Astrocyte (in vitro differentiated cells and primary cell): ENCODE results near the gene ZFAND4. TPM values are rescaled to one million over a fixed set of nuclear protein-coding genes. Genes with fewer than 3 reads are reported as not detected.

ENCODE experiments used
- DNase-seq: peaks from one replicate; pipeline ENCODE4 v3.0.0-alpha.2; 2010; ENCODE audit warnings: low read depth
- FAIRE-seq: peaks from 2 replicates; lab custom pipeline; 2011; peaks lifted over from hg19 to GRCh38; lab: Jason Lieb, UNC
- H2AFZ ChIP-seq: 2 replicates; pipeline ENCODE4 v1.6.0; 2012; ENCODE audit warnings: low read depth, low read length, inconsistent platforms
- H3K27ac ChIP-seq: 2 replicates; pipeline ENCODE4 v1.5.1; 2011; ENCODE audit warnings: low read depth, low read length, inconsistent platforms
- H3K27me3 ChIP-seq: 2 replicates; pipeline ENCODE4 v1.6.0; 2011; ENCODE audit warnings: low read length, inconsistent platforms; ENCODE audit not compliant: insufficient read depth
- H3K36me3 ChIP-seq: 2 replicates; pipeline ENCODE4 v1.5.1; 2011; ENCODE audit warnings: low read length, inconsistent platforms; ENCODE audit not compliant: insufficient read depth
- H3K4me1 ChIP-seq: 2 replicates; pipeline ENCODE4 v1.5.1; 2011; ENCODE audit warnings: low read length, inconsistent platforms; ENCODE audit not compliant: insufficient read depth
- H3K4me2 ChIP-seq: 2 replicates; pipeline ENCODE4 v1.6.0; 2012; ENCODE audit warnings: low read length, inconsistent platforms
- H3K4me3 ChIP-seq: 2 replicates; pipeline ENCODE4 v1.5.1; 2011; ENCODE audit warnings: low read depth, mild to moderate bottlenecking, low read length, inconsistent platforms; ENCODE audit not compliant: insufficient read depth
- H3K79me2 ChIP-seq: 2 replicates; pipeline ENCODE4 v1.6.0; 2012; ENCODE audit warnings: mild to moderate bottlenecking, low read length, inconsistent platforms; ENCODE audit not compliant: insufficient read depth
- H3K9ac ChIP-seq: 2 replicates; pipeline ENCODE4 v1.6.0; 2012; ENCODE audit warnings: mild to moderate bottlenecking, low read length, inconsistent platforms
- H3K9me3 ChIP-seq: 2 replicates; pipeline ENCODE4 v1.5.1; 2012; ENCODE audit warnings: low read depth, mild to moderate bottlenecking, low read length, inconsistent platforms; ENCODE audit not compliant: insufficient read depth
- H4K20me1 ChIP-seq: 2 replicates; pipeline ENCODE4 v1.6.0; 2012; ENCODE audit warnings: low read length, inconsistent platforms; ENCODE audit not compliant: insufficient read depth
- H3K27ac Mint-ChIP-seq: one replicate; pipeline ENCODE4 v1.8.0; 2021; ENCODE audit warnings: mild to moderate bottlenecking, mixed read lengths; ENCODE audit not compliant: unreplicated experiment
- H3K27me3 Mint-ChIP-seq: one replicate; pipeline ENCODE4 v1.8.0; 2021; ENCODE audit warnings: low read depth, mixed read lengths; ENCODE audit not compliant: unreplicated experiment
- H3K36me3 Mint-ChIP-seq: one replicate; pipeline ENCODE4 v1.8.0; 2021; ENCODE audit warnings: low read depth, mixed read lengths; ENCODE audit not compliant: unreplicated experiment
- H3K4me1 Mint-ChIP-seq: one replicate; pipeline ENCODE4 v1.8.0; 2021; ENCODE audit warnings: low read depth, mixed read lengths; ENCODE audit not compliant: unreplicated experiment
- H3K4me3 Mint-ChIP-seq: one replicate; pipeline ENCODE4 v1.8.0; 2021; ENCODE audit warnings: mild to moderate bottlenecking, moderate library complexity, mixed read lengths; ENCODE audit not compliant: unreplicated experiment
- H3K9me3 Mint-ChIP-seq: one replicate; pipeline ENCODE4 v1.8.0; 2021; ENCODE audit warnings: mild to moderate bottlenecking, mixed read lengths; ENCODE audit not compliant: unreplicated experiment
- EZH2 ChIP-seq: IDR thresholded peaks from 2 replicates; pipeline ENCODE4 v1.6.1; 2012; ENCODE audit warnings: mild to moderate bottlenecking, low read length, inconsistent platforms; ENCODE audit not compliant: insufficient read depth
- total RNA-seq: library from RNA; stranded (reverse); gene quantifications from 2 replicates; pipeline ENCODE4 v1.2.1, GENCODE V29; 2021
- TF ChIP-seq, protein P1 (sequence below): IDR thresholded peaks from 2 replicates; pipeline ENCODE4 v1.5.1; 2011; ENCODE audit warnings: low read depth, mild to moderate bottlenecking, inconsistent platforms, low read length, moderate library complexity; ENCODE audit not compliant: insufficient read depth

Gene ZFAND4
- total RNA-seq, 1 donor from 2014 or later, result 4.6 TPM

DNA sequence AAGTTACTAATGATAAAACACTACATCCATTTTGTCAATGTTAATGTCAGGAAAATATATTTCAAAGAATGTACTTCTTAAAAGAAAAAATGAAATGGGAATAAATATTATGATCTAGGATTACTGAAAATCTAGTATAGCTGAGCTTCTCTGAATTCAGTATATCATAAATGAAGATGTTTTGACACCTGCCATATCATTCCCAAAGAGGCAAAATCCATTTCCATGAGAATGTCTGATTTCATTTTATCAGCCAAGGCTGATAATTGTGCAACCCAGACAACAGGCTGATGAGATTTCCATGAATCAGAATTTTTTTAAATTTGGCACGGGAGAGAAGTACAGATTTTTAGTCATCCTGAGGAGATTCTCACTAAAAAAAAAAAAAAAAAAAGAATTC, 32.5 kb downstream of the ZFAND4 start:
- TF ChIP-seq, protein P1, sequence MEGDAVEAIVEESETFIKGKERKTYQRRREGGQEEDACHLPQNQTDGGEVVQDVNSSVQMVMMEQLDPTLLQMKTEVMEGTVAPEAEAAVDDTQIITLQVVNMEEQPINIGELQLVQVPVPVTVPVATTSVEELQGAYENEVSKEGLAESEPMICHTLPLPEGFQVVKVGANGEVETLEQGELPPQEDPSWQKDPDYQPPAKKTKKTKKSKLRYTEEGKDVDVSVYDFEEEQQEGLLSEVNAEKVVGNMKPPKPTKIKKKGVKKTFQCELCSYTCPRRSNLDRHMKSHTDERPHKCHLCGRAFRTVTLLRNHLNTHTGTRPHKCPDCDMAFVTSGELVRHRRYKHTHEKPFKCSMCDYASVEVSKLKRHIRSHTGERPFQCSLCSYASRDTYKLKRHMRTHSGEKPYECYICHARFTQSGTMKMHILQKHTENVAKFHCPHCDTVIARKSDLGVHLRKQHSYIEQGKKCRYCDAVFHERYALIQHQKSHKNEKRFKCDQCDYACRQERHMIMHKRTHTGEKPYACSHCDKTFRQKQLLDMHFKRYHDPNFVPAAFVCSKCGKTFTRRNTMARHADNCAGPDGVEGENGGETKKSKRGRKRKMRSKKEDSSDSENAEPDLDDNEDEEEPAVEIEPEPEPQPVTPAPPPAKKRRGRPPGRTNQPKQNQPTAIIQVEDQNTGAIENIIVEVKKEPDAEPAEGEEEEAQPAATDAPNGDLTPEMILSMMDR, result no peak
- no peak for TF ChIP-seq EZH2
- Histone ChIP-seq H3K36me3 (no peaks in the 10 kb centered on the region), H3K9ac (no peak overlapping the region), H3K4me1 (no peaks in the 10 kb centered on the region), H3K27ac (no peak overlapping the region), H3K4me3 (no peak overlapping the region), H3K4me2 (no peak overlapping the region), H3K27me3 (no peaks in the 10 kb centered on the region), H2AFZ (no peak overlapping the region), H4K20me1 (no peaks in the 10 kb centered on the region), H3K79me2 (no peaks in the 10 kb centered on the region), H3K9me3 (no peaks in the 10 kb centered on the region)
- no peak overlapping the region for H3K4me3 Mint-ChIP-seq
- H3K4me1 Mint-ChIP-seq, result no peaks in the 10 kb centered on the region
- no peaks in the 10 kb centered on the region for H3K9me3 Mint-ChIP-seq
- DNase-seq (no peak), FAIRE-seq (no peak)
- peaks cover 6% of the 10 kb centered on the region for H3K36me3 Mint-ChIP-seq
- H3K27ac Mint-ChIP-seq, result no peak overlapping the region
- no peaks in the 10 kb centered on the region for H3K27me3 Mint-ChIP-seq

DNA sequence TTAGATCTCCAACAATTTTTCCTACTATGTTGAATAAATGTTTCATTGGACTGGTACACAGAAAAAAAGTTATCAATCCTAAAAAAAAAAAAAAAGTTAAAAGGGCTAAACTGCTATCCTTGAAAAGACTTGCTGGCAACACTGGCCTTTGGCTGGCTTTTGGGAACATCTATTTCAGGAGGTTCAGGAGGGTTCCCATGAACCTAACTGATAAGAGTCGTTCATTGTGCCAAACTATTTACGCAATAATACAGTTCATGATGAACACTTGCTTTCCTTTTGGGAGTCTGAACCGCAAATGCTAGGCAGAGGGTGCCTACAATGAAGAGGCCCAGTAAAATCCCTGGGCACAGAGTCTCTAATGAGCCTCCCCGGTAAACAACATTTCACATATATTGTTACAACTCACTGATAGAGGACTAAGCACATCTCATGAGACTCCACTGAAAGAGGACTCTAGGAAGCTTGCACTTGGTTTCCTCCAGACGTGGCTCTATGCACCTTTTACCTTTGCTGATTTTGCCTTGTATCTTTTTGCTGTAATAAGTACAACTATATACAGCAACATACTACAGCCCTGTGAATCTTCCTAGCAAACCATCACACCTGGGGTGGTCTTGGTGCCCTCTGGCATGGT, 45.0 kb downstream of the ZFAND4 start:
- H3K4me1 ChIP-seq, result no peaks in the 10 kb centered on the region
- no peaks in the 10 kb centered on the region for H3K36me3 ChIP-seq
- no peaks in the 10 kb centered on the region for H3K27me3 ChIP-seq
- H4K20me1 ChIP-seq, result no peaks in the 10 kb centered on the region
- H3K36me3 Mint-ChIP-seq, result peaks cover 2% of the 10 kb centered on the region
- H3K79me2 ChIP-seq, result no peaks in the 10 kb centered on the region
- no peaks in the 10 kb centered on the region for H3K9me3 Mint-ChIP-seq
- no peak overlapping the region for H3K4me3 ChIP-seq
- TF ChIP-seq EZH2, result no peak
- TF ChIP-seq, protein P1, result no peak
- no peak overlapping the region for H3K9ac ChIP-seq
- FAIRE-seq, result no peak
- H3K27me3 Mint-ChIP-seq, result no peaks in the 10 kb centered on the region
- no peak overlapping the region for H3K4me3 Mint-ChIP-seq
- H3K4me1 Mint-ChIP-seq, result no peaks in the 10 kb centered on the region
- H2AFZ ChIP-seq, result no peak overlapping the region
- no peak overlapping the region for H3K27ac ChIP-seq
- H3K4me2 ChIP-seq, result no peak overlapping the region
- no peak for DNase-seq
- no peak overlapping the region for H3K27ac Mint-ChIP-seq
- H3K9me3 ChIP-seq, result no peaks in the 10 kb centered on the region

DNA sequence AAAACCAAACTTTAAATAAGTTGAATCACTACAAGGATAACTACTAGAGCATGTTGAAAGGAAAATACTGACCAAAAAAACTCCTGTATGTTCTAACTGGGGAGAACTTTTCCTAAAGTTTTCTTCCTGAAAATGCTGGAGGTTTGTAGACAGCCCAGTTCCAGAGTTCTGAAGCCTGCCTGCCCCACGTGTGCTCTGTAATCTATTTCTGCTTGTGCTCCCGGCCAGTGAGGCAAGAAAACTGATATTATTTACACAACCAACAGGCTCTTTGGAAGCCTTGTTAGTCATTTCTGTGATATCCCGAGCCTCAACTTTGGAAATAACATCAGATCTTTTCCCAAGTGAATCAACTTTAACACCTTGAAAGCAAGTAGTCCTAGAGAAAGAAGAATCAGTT, 46.7 kb downstream of the ZFAND4 start:
- no peak overlapping the region for H3K27ac ChIP-seq
- no peaks in the 10 kb centered on the region for H4K20me1 ChIP-seq
- no peak overlapping the region for H3K9ac ChIP-seq
- no peaks in the 10 kb centered on the region for H3K4me1 ChIP-seq
- no peaks in the 10 kb centered on the region for H3K4me1 Mint-ChIP-seq
- H3K79me2 ChIP-seq, result no peaks in the 10 kb centered on the region
- H3K4me3 Mint-ChIP-seq, result no peak overlapping the region
- no peak overlapping the region for H3K27ac Mint-ChIP-seq
- no peaks in the 10 kb centered on the region for H3K9me3 ChIP-seq
- FAIRE-seq (no peak), DNase-seq (no peak)
- no peaks in the 10 kb centered on the region for H3K27me3 ChIP-seq
- H2AFZ ChIP-seq, result no peak overlapping the region
- H3K36me3 Mint-ChIP-seq, result peaks cover 2% of the 10 kb centered on the region
- no peak for TF ChIP-seq EZH2
- TF ChIP-seq, protein P1, result no peak
- no peak overlapping the region for H3K4me2 ChIP-seq
- H3K36me3 ChIP-seq, result no peaks in the 10 kb centered on the region
- H3K4me3 ChIP-seq, result no peak overlapping the region
- no peaks in the 10 kb centered on the region for H3K27me3 Mint-ChIP-seq
- no peaks in the 10 kb centered on the region for H3K9me3 Mint-ChIP-seq
